ENCODE data around the gene ENAM.
"Not testable (repeated sequence)": the region's sequence is repeated elsewhere in the genome, so short reads cannot be mapped to it uniquely, and the experiment has no call there.

Gene ENAM

DNA sequence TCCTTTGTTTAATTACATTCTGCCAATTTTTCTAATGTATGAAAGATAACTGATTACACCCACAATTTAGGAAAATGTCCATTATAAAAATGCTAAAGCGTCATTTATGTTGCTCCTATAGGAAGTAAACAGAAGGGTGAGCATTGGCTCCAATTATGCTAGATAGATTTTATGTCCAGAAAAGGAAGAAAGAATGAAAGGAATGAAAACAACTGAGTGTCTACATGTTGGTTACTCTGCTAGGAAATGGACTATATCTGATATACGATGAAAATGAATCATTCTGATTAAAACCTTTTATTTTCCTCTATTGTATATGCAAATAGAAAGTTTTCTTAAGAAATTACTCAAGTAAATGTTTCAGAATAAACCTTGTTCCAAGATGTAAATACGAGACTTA is 1.6 kb downstream of the ENAM start:
- DNase-seq (ENCODE audit: insufficient read length) (no peak), FAIRE-seq (no peak)
- TF ChIP-seq TAF1 (IDR thresholded peaks at IDR 0.05; ENCODE audit: borderline replicate concordance, low read depth, low read length) (no peak), POLR2A (IDR thresholded peaks at IDR 0.05; ENCODE audit: low read depth, low read length) (no peak), POLR2AphosphoS5 (IDR thresholded peaks at IDR 0.05; ENCODE audit: low read depth, low read length) (no peak)

DNA sequence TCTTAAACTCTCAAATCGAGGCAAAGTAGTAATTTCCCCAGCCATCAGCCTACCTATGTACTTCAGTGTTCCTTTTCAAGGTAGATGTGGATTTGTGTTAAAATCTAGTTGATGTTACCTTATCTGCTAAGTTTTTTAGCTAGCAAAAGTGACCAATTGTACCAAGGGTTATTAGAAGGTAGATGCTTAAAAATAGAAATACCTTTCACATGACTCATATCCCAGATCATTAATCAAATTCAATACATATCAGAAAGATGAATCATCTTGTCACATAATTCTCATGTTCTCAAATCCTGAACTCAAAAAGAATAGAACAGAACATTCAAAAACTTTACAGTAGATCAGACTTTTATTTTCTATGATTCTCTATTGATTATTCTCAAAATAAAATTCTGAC is 3.5 kb downstream of the ENAM start:
- TF ChIP-seq POLR2AphosphoS5 (IDR thresholded peaks at IDR 0.05; ENCODE audit: low read depth, low read length), result no peak
- no peak for TF ChIP-seq POLR2A (IDR thresholded peaks at IDR 0.05; ENCODE audit: low read depth, low read length)
- no peak for TF ChIP-seq TAF1 (IDR thresholded peaks at IDR 0.05; ENCODE audit: borderline replicate concordance, low read depth, low read length)
- DNase-seq (ENCODE audit: insufficient read length) (no peak), FAIRE-seq (no peak)

DNA sequence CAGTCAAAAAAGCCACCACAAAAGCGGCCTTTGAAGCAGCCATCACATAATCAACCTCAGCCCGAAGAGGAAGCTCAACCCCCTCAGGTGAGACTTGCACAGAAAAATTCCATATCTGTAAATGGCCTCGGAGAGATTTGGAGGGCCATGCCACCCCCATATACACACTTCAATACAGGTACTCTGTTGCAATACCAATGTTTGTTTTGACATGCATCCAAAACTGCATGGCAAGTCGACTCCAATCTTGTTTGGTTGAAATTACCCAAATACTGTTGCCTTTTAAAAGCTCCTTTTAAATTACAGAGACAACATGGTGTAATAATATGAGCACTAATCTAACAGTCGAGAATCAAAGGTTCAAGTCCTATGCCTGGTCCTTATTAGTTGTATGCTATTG is 5.9 kb downstream of the ENAM start:
- DNase-seq (ENCODE audit: insufficient read length) (no peak), FAIRE-seq (no peak)
- TF ChIP-seq POLR2AphosphoS5 (IDR thresholded peaks at IDR 0.05; ENCODE audit: low read depth, low read length), result no peak
- TF ChIP-seq POLR2A (IDR thresholded peaks at IDR 0.05; ENCODE audit: low read depth, low read length), result no peak
- TF ChIP-seq TAF1 (IDR thresholded peaks at IDR 0.05; ENCODE audit: borderline replicate concordance, low read depth, low read length), result no peak

DNA sequence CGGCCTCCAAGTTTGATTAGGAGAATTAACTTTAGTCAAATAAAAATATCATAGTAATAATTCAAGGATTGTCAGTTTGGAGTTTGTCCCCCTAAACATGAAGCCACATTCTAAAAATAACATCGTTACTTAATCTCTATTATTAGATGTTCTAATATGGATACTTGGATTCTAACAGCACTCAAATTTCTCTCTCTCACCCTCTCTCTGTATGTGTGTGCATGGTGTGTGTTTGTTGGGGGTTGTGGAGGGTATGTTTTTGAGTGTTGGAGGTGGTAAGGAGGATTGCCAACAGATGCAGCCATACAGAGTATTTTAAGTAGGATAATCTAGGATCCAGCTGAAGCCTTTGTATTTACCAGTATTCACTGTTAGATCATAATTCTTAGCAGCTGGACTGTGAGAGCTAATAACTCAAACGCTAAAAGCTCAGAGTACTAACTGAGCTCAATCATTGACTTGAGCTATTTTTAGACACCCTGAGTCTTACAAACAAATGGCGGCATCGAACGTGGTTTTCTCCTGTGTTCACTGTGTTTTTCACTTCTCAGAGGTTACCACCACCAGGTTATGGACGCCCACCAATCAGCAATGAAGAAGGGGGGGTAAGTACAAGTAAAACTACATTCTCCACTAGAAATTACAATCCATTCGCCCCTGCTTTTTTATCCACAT is 8.8 kb downstream of the ENAM start:
- no peak for TF ChIP-seq TAF1 (IDR thresholded peaks at IDR 0.05; ENCODE audit: borderline replicate concordance, low read depth, low read length)
- TF ChIP-seq POLR2A (IDR thresholded peaks at IDR 0.05; ENCODE audit: low read depth, low read length), result no peak
- TF ChIP-seq POLR2AphosphoS5 (IDR thresholded peaks at IDR 0.05; ENCODE audit: low read depth, low read length), result no peak
- DNase-seq (ENCODE audit: insufficient read length) (no peak), FAIRE-seq (peak; percentile 63)

DNA sequence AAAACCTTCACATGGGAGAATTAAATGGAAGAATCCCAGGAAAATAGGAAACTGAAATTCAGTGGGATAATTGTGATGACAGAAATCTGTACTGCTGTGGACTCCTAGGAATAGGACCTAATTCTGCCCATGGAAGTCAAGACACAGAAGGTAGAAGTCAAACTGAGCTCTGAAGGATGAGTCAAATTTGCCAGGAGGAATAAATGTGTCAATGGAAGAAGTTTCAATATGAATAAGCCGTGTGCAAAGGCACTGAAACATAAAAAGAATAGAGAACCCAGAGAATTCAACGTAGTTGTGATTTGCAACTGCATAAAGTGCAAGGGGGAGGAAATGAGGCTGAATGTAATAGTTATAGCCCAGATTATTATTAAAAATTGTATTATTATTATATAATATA is 11.6 kb downstream of the ENAM start:
- TF ChIP-seq POLR2A (IDR thresholded peaks at IDR 0.05; ENCODE audit: low read depth, low read length) (no peak), POLR2AphosphoS5 (IDR thresholded peaks at IDR 0.05; ENCODE audit: low read depth, low read length) (no peak), TAF1 (IDR thresholded peaks at IDR 0.05; ENCODE audit: borderline replicate concordance, low read depth, low read length) (no peak)
- DNase-seq (ENCODE audit: insufficient read length) (no peak), FAIRE-seq (no peak)

DNA sequence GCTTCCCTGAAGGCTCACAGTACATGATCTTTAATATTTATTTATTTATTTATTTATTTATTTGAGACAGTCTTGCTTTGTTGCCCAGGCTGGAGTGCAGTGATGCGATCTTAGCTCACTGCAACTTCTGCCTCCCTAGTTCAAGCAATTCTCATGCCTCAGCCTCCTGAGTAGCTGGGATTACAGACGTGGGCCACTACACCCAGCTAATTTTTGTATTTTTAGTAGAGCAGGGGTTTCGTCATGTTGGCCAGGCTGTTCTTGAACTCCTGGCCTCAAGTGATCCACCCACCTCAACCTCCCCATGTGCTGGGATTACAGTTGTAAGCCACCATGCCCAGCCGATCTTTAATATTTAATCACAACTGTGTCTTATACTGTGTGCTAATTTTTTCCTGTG is 22.2 kb downstream of the ENAM start:
- FAIRE-seq, result not testable (repeated sequence)

DNA sequence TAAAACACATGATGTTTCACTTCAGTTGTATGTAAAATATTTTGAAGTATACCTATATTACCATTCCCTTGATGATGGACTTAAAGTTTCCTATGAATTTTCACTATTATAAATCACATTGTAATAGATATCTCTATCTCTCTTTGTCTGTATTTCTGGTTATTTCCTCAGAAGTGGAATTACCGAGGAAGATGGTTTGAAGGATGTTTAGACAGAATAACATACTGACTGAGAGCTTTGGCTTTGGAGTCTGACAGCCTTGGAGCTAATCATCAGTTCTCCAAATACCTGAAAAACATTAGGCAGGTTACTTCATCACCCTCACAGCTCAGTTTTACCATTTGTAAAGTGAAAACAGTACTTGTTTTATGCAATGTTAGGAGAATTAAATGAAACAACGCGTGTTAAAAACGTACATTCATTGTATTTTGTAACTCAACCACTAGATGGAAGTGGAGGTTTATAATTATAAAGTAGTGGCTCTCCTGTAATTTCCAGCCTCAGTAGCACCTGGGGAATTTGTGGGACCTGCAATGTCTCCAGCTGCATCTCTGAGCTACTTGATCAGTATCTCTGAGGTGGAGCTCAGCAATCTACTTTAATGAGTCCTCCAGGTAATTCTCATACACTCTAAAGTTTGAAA is 23.4 kb downstream of the ENAM start:
- FAIRE-seq, result peak; percentile 58
- no peak for TF ChIP-seq POLR2AphosphoS5 (IDR thresholded peaks at IDR 0.05; ENCODE audit: low read depth, low read length)
- no peak for TF ChIP-seq TAF1 (IDR thresholded peaks at IDR 0.05; ENCODE audit: borderline replicate concordance, low read depth, low read length)
- no peak for TF ChIP-seq POLR2A (IDR thresholded peaks at IDR 0.05; ENCODE audit: low read depth, low read length)
- DNase-seq (ENCODE audit: insufficient read length), result no peak

More for the DNA sequence above, 22.2 kb downstream of the ENAM start:
- not testable (repeated sequence) for DNase-seq (ENCODE audit: insufficient read length)

DNA sequence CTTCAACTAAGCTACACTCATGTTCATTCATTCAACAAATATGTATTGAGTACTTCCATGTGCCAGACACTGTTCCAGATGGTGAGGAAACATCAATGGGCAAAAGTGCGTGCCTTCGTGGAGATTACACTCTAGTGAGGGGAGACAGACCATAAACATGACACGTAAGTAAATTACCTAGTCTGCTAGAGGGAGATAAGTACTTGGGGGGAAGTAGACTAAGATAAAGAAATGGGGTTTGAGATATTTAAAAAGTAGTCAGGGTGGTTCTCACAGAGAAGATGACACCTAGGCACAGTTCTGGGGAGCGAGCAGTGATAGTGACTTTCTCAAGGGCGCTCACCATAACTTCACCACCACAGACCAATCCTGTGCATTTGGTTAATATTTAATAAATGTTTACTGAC is 26.1 kb downstream of the ENAM start:
- no peak for TF ChIP-seq POLR2A (IDR thresholded peaks at IDR 0.05; ENCODE audit: low read depth, low read length)
- TF ChIP-seq POLR2AphosphoS5 (IDR thresholded peaks at IDR 0.05; ENCODE audit: low read depth, low read length), result no peak
- no peak for TF ChIP-seq TAF1 (IDR thresholded peaks at IDR 0.05; ENCODE audit: borderline replicate concordance, low read depth, low read length)
- no peak for FAIRE-seq
- DNase-seq (ENCODE audit: insufficient read length), result no peak

DNA sequence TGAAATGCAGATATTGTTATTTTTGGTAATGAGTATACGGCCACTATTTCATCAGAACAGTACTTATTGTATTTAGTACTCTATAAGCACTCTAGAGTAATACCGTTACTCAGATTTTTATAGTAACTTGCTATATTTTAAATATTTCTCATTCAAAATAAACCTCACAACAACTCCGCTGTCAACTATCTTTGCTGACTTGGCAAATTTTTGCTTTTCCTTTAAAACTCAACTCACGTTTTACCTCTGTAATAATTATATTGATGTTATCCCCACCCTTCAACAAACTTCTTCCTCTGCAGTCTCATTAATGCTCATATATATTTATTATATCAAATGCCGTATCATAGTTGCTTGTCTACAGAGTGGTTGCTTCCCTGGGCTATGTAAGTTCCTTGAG is 28.8 kb downstream of the ENAM start:
- FAIRE-seq (no peak), DNase-seq (ENCODE audit: insufficient read length) (no peak)

DNA sequence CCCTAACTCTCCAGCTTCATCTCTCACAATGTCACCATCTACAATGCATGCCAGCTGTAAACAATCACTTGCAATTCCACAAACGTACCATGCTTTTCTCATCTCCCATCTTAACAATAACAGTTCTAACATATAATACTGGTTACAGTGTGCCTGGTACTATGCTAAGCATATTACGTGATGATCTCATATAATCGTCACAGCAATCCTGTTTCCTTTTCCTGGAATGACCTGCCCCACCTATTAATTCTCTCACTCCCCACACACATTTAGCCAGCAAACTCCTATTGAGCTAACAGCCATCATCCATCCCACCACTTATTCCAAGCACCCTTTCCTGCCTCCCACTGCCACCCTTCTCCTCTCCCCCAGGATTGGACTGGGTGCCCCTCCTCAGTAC is 29.9 kb downstream of the ENAM start:
- TF ChIP-seq TAF1 (IDR thresholded peaks at IDR 0.05; ENCODE audit: borderline replicate concordance, low read depth, low read length) (no peak), POLR2A (IDR thresholded peaks at IDR 0.05; ENCODE audit: low read depth, low read length) (no peak), POLR2AphosphoS5 (IDR thresholded peaks at IDR 0.05; ENCODE audit: low read depth, low read length) (no peak)
- FAIRE-seq, result no peak
- no peak for DNase-seq (ENCODE audit: insufficient read length)

More for the DNA sequence above, 28.8 kb downstream of the ENAM start:
- TF ChIP-seq TAF1 (IDR thresholded peaks at IDR 0.05; ENCODE audit: borderline replicate concordance, low read depth, low read length) (no peak), POLR2A (IDR thresholded peaks at IDR 0.05; ENCODE audit: low read depth, low read length) (no peak), POLR2AphosphoS5 (IDR thresholded peaks at IDR 0.05; ENCODE audit: low read depth, low read length) (no peak)

DNA sequence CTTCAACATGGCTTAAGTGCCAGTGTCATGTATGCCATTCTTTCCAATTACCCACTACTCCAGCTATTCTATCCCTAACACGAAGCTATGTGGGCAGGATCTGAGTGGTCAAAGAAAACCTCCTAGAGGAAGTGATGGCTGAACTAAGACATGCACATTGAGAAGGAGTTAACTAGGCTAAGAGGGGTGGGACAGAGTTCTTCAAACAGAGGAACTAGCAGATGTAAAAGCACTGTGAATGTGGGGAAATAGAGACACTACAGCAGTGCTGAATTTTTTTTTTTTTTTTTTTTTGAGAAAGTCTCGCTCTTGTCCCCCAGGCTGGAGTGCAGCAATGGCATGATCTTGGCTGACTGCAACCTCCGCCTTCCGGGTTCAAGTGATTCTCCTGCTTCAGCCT is 31.6 kb downstream of the ENAM start:
- TF ChIP-seq TAF1 (IDR thresholded peaks at IDR 0.05; ENCODE audit: borderline replicate concordance, low read depth, low read length) (no peak), POLR2AphosphoS5 (IDR thresholded peaks at IDR 0.05; ENCODE audit: low read depth, low read length) (no peak), POLR2A (IDR thresholded peaks at IDR 0.05; ENCODE audit: low read depth, low read length) (no peak)
- FAIRE-seq, result no peak
- DNase-seq (ENCODE audit: insufficient read length), result no peak

DNA sequence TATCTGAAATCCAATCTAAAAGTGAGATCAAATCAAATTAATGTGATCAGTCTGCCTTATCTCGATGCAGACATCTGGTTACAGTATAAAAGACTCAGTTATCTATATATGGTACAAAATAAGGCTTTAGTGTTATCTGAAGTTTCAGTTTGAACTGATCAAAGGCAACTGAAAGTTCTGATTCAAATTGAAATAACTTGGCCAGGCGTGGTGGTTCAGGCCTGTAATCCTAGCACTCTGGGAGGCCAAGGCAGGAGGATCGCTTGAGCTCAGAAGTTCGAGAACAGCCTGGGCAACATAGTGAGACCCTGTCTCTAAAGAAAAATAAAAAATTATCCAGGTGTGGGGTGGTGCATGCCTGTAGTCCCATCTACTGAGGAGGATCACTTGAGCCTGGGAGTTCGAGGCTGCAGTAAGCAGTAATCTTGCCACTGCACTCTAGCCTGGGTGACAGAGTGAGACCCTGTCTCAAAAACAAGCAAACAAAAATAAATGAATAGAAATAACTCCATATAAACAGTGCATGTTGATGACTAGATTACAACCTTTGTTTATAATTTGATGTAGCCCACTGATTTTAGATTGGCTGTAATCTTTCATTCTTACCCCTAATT is 32.9 kb downstream of the ENAM start:
- peak; percentile 76 for FAIRE-seq
- DNase-seq (ENCODE audit: insufficient read length), result not testable (repeated sequence)
